K562 (cell line): ENCODE results near the gene MPZL1. TPM values are rescaled to one million over a fixed set of nuclear protein-coding genes. Genes with fewer than 3 reads are reported as not detected.

Source experiments
- C11orf30 ChIP-seq: fragments of 450-650 bp; IDR thresholded peaks from 2 replicates; pipeline ENCODE4 v1.6.1; 2016; ENCODE audit warnings: low read depth, mild to moderate bottlenecking
- ETV1 ChIP-seq: fragments of 450-650 bp; conservative IDR thresholded peaks from 2 replicates; pipeline ENCODE4 v1.6.1; 2016; ENCODE audit warnings: missing genetic modification characterization, control low read depth, low read depth, missing compliant biosample characterization
- HDAC1 ChIP-seq, 2 experiments: fragments of 450-650 bp; IDR thresholded peaks; 2 replicates each; pipeline ENCODE4 v1.6.1; 2016 to 2017; ENCODE audit warnings: inconsistent platforms in 1 of 2, mild to moderate bottlenecking in 1 of 2, moderate library complexity in 1 of 2
- KAT8 ChIP-seq: fragments of 450-650 bp; IDR thresholded peaks from 2 replicates; pipeline ENCODE4 v1.6.1; 2016; ENCODE audit warnings: low read depth, mild to moderate bottlenecking
- KDM1A ChIP-seq, 2 experiments: fragments of 450-650 bp; IDR thresholded peaks; 2 replicates each; pipeline ENCODE4 v1.6.1; 2016; ENCODE audit warnings: mild to moderate bottlenecking in 2 of 2
- PHB2 ChIP-seq: fragments of 450-650 bp; IDR thresholded peaks from 2 replicates; pipeline ENCODE4 v1.6.1; 2017; ENCODE audit warnings: low read depth
- RFX5 ChIP-seq: IDR thresholded peaks from 2 replicates; pipeline ENCODE4 v1.6.1; 2011; ENCODE audit warnings: low read depth, mild to moderate bottlenecking, improper control_type of control experiment, low read length
- RNF2 ChIP-seq: sonication (generic); IDR thresholded peaks from 2 replicates; pipeline ENCODE4 v1.6.1; 2016
- STAG1 ChIP-seq: sonication (generic); formaldehyde crosslinking; IDR thresholded peaks from 2 replicates; pipeline ENCODE4 v1.5.0; 2020; ENCODE audit warnings: missing genetic modification reagents, borderline replicate concordance
- U2AF2 ChIP-seq: fragments of 200-400 bp; formaldehyde crosslinking; optimal IDR thresholded peaks from 2 replicates; pipeline ENCODE3; 2017; ENCODE audit warnings: low read depth, mild to moderate bottlenecking, low read length
- ZFP1 ChIP-seq: fragments of 450-650 bp; formaldehyde crosslinking; IDR thresholded peaks from 2 replicates; pipeline ENCODE4 v1.4.0; 2020; ENCODE audit warnings: mild to moderate bottlenecking, mixed read lengths
- ZFP36 ChIP-seq: fragments of 150-350 bp; IDR thresholded peaks from 2 replicates; pipeline ENCODE4 v1.6.1; 2018; ENCODE audit warnings: low read length, low read depth; ENCODE audit not compliant: partially characterized antibody
- ZNF12 ChIP-seq: sonication (generic); formaldehyde crosslinking; IDR thresholded peaks from 2 replicates; pipeline ENCODE4 v1.4.0; 2020; ENCODE audit warnings: mild to moderate bottlenecking, missing genetic modification reagents
- ZNF644 ChIP-seq: fragments of 200-800 bp; sonication (Bioruptor generic); IDR thresholded peaks from 2 replicates; pipeline ENCODE4 v1.6.1; 2016; ENCODE audit warnings: low read depth, missing genetic modification characterization, missing compliant biosample characterization
- ZZZ3 ChIP-seq: fragments of 450-650 bp; IDR thresholded peaks from 2 replicates; pipeline ENCODE4 v1.6.1; 2016; ENCODE audit warnings: antibody characterized with exemption, mild to moderate bottlenecking, moderate library complexity
- polyA plus RNA-seq, 8 experiments: library from polyadenylated mRNA; depleted of rRNA in 4 of 8; stranded (reverse) in 5 of 8; unstranded in 3 of 8; fragments of >200 nt; fragmentation: Nextera tagmentation in 2 of 8; fragmentation: Illumina TruSeq in 1 of 8; extraction: Ambion mirVana in 2 of 8; extraction: Trizol in 1 of 8; gene quantifications; 2 replicates each; pipeline versions ENCODE4 v1.2.1 to v1.2.3, GENCODE V29; 2011 to 2014; ENCODE audit warnings: inconsistent platforms in 1 of 8, missing spikeins in 1 of 8
- total RNA-seq, 7 experiments: library from RNA; depleted of rRNA in 6 of 7; stranded (reverse); fragments of >200 nt in 6 of 7; fragmentation: Illumina TruSeq in 2 of 7; extraction: Trizol in 2 of 7; gene quantifications; 2 replicates each; pipeline versions ENCODE4 v1.2.1 to v1.2.3, GENCODE V29; 2011 to 2021; ENCODE audit warnings: low replicate concordance in 1 of 7
- TF ChIP-seq, protein P1 (sequence below): fragments of 250-450 bp; sonication (Bioruptor Pico); IDR thresholded peaks from 2 replicates; pipeline ENCODE4 v1.8.0; 2022; ENCODE audit warnings: inconsistent platforms
- TF ChIP-seq, protein P2 (sequence below): fragments of 200-800 bp; sonication (Bioruptor generic); IDR thresholded peaks from 2 replicates; pipeline ENCODE4 v1.6.1; 2016; ENCODE audit warnings: missing genetic modification characterization, missing compliant biosample characterization
- TF ChIP-seq, protein P3 (sequence below): sonication (generic); formaldehyde crosslinking; IDR thresholded peaks from 2 replicates; pipeline ENCODE4 v1.9.0; 2022; ENCODE audit warnings: mild to moderate bottlenecking, missing genetic modification reagents
- TF ChIP-seq, protein P4 (sequence below): fragments of 450-650 bp; IDR thresholded peaks from 2 replicates; pipeline ENCODE4 v1.7.0; 2016; ENCODE audit warnings: borderline replicate concordance

Gene MPZL1
- total and polyA plus RNA-seq, 9 of the 15 experiments (the other 6 are each of a cell fraction or from before 2014, with no cell fraction given): 14.5 to 153 (median 66.5) TPM

DNA sequence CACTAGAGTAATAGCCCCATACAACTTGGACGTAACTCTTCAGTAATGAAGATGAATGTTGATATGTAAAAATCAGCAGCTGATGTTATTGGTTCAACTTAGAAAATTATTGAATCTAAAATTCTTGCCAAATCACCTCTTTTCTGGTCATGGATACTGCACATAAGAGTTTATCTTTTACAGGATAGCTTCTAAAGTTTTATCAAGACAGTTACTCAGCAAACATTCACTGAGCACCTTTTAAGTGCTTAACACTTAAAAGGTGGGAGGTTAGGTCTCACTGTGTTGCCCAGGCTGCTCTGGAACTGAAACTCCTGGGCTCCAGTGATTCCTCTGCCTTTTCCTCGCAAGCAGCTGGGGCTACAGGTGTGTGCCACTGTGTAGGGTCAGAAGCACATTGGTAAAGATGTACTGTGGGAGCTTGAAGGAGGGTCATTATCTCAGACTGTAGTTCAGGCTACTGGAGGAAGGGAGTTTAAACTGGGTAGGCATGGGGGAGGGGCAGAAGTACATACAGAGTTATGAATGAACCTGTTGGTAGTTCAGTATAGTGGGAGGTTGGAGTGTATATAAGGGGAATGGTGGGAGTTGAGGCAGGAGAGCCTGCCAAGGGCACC is 2.0 kb downstream of the MPZL1 start (continued):
- TF ChIP-seq KAT8 (no peak), STAG1 (CRISPR knock-in tag) (no peak), ZFP1 (CRISPR knock-in tag) (no peak), ZNF644 (tag) (no peak), HDAC1 (IDR thresholded peaks at IDR 0.05) (peak in 1 of 2 experiments; percentile 70; a peak in 2 of 4 replicates), ETV1 (tag) (no peak), RNF2 (no peak), ZFP36 (no peak), RFX5 (no peak), U2AF2 (no peak), ZNF12 (CRISPR knock-in tag) (no peak), KDM1A (IDR thresholded peaks at IDR 0.05) (peak; percentile 27 to 43; a peak in 1 of 4 replicates), C11orf30 (peak; percentile 28), PHB2 (no peak), ZZZ3 (no peak)
- TF ChIP-seq, protein P1, sequence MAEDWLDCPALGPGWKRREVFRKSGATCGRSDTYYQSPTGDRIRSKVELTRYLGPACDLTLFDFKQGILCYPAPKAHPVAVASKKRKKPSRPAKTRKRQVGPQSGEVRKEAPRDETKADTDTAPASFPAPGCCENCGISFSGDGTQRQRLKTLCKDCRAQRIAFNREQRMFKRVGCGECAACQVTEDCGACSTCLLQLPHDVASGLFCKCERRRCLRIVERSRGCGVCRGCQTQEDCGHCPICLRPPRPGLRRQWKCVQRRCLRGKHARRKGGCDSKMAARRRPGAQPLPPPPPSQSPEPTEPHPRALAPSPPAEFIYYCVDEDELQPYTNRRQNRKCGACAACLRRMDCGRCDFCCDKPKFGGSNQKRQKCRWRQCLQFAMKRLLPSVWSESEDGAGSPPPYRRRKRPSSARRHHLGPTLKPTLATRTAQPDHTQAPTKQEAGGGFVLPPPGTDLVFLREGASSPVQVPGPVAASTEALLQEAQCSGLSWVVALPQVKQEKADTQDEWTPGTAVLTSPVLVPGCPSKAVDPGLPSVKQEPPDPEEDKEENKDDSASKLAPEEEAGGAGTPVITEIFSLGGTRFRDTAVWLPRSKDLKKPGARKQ (CRISPR knock-in tag): no peak
- TF ChIP-seq, protein P2, sequence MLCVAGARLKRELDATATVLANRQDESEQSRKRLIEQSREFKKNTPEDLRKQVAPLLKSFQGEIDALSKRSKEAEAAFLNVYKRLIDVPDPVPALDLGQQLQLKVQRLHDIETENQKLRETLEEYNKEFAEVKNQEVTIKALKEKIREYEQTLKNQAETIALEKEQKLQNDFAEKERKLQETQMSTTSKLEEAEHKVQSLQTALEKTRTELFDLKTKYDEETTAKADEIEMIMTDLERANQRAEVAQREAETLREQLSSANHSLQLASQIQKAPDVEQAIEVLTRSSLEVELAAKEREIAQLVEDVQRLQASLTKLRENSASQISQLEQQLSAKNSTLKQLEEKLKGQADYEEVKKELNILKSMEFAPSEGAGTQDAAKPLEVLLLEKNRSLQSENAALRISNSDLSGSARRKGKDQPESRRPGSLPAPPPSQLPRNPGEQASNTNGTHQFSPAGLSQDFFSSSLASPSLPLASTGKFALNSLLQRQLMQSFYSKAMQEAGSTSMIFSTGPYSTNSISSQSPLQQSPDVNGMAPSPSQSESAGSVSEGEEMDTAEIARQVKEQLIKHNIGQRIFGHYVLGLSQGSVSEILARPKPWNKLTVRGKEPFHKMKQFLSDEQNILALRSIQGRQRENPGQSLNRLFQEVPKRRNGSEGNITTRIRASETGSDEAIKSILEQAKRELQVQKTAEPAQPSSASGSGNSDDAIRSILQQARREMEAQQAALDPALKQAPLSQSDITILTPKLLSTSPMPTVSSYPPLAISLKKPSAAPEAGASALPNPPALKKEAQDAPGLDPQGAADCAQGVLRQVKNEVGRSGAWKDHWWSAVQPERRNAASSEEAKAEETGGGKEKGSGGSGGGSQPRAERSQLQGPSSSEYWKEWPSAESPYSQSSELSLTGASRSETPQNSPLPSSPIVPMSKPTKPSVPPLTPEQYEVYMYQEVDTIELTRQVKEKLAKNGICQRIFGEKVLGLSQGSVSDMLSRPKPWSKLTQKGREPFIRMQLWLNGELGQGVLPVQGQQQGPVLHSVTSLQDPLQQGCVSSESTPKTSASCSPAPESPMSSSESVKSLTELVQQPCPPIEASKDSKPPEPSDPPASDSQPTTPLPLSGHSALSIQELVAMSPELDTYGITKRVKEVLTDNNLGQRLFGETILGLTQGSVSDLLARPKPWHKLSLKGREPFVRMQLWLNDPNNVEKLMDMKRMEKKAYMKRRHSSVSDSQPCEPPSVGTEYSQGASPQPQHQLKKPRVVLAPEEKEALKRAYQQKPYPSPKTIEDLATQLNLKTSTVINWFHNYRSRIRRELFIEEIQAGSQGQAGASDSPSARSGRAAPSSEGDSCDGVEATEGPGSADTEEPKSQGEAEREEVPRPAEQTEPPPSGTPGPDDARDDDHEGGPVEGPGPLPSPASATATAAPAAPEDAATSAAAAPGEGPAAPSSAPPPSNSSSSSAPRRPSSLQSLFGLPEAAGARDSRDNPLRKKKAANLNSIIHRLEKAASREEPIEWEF (CRISPR knock-in tag): no peak
- TF ChIP-seq, protein P3, sequence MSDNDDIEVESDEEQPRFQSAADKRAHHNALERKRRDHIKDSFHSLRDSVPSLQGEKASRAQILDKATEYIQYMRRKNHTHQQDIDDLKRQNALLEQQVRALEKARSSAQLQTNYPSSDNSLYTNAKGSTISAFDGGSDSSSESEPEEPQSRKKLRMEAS (CRISPR knock-in tag): no peak
- TF ChIP-seq, protein P4, sequence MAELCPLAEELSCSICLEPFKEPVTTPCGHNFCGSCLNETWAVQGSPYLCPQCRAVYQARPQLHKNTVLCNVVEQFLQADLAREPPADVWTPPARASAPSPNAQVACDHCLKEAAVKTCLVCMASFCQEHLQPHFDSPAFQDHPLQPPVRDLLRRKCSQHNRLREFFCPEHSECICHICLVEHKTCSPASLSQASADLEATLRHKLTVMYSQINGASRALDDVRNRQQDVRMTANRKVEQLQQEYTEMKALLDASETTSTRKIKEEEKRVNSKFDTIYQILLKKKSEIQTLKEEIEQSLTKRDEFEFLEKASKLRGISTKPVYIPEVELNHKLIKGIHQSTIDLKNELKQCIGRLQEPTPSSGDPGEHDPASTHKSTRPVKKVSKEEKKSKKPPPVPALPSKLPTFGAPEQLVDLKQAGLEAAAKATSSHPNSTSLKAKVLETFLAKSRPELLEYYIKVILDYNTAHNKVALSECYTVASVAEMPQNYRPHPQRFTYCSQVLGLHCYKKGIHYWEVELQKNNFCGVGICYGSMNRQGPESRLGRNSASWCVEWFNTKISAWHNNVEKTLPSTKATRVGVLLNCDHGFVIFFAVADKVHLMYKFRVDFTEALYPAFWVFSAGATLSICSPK: no peak
